ENCODE results near the gene FAM200B.

GRCh38 chr4:15683143-15683495 is 1.5 kb downstream of the FAM200B start:
- no peak for TF ChIP-seq EZH2 (IDR thresholded peaks at IDR 0.05; ENCODE audit: insufficient read depth, poor library complexity, severe bottlenecking)
- TF ChIP-seq EZH2phosphoT487 (IDR thresholded peaks at IDR 0.05; ENCODE audit: insufficient read depth, low read depth): no peak
